HepG2 (cell line): ENCODE measurements around the gene RAG2. TPM values are rescaled to one million over a fixed set of nuclear protein-coding genes. Genes with fewer than 3 reads are reported as not detected.

Experiments used
- ATAC-seq: fragments of 200-7000 bp; cut with Tn5 transposase; 3 replicates; pipeline ENCODE4 v1.9.1; 2020; ENCODE audit warnings: mild to moderate bottlenecking, moderate library complexity
- BruUV-seq: library from RNA; stranded (reverse); fragments of 400-500 nt; replicated peaks from 2 replicates; lab custom pipeline; 2021; lab: Mats Ljungman, UMichigan
- CTCF ChIA-PET: fragments of 300-600 bp; formaldehyde crosslinking; extraction: SDS; loops from one replicate; lab custom pipeline; 2021; ENCODE audit warnings: low total read pairs, inconsistent platforms, low intra/inter-chr PET ratio; lab: Yijun Ruan, JAX
- POLR2A ChIA-PET: fragments of 350-600 bp; sonication (Branson Sonifier 250); formaldehyde crosslinking; loops from one replicate; lab custom pipeline; 2020; ENCODE audit warnings: antibody characterized with exemption, inconsistent platforms; lab: Yijun Ruan, JAX
- DNase-seq: peaks from one replicate; pipeline ENCODE4 v3.0.0-alpha.2; 2015; ENCODE audit warnings: low spot score
- FAIRE-seq: peaks from 3 replicates; lab custom pipeline; 2011; peaks lifted over from hg19 to GRCh38; lab: Jason Lieb, UNC
- H2AFZ ChIP-seq: one replicate; pipeline ENCODE4 v1.6.1; 2011; ENCODE audit warnings: low read length, inconsistent platforms
- H3K27ac ChIP-seq: fragments of 300-600 bp; 3 replicates; pipeline ENCODE4 v1.8.0; 2011; ENCODE audit warnings: mixed run types, mild to moderate bottlenecking, mixed read lengths, low read length, inconsistent platforms; ENCODE audit not compliant: insufficient read depth; ENCODE audit errors: extremely low read length
- H3K27me3 ChIP-seq, 2 experiments: fragments of 200-600 bp in 1 of 2; 2 replicates in 1 of 2; 3 replicates in 1 of 2; pipeline versions ENCODE4 v1.6.0 to v1.8.0; 2011; ENCODE audit warnings: low read length in 2 of 2, mild to moderate bottlenecking in 2 of 2, moderate library complexity in 2 of 2, inconsistent platforms in 1 of 2; ENCODE audit not compliant: insufficient read depth in 2 of 2, control insufficient read depth in 1 of 2
- H3K36me3 ChIP-seq, 2 experiments: fragments of 200-600 bp in 1 of 2; replicated peaks in 1 of 2; 2 replicates in 1 of 2; 3 replicates in 1 of 2; pipeline versions ENCODE4 v1.5.1 to v1.8.0; 2011; ENCODE audit warnings: low read length in 2 of 2, inconsistent platforms in 1 of 2; ENCODE audit not compliant: insufficient read depth in 2 of 2, control insufficient read depth in 1 of 2
- H3K4me1 ChIP-seq: 2 replicates; pipeline ENCODE4 v1.5.1; 2012; ENCODE audit warnings: low read length, inconsistent platforms; ENCODE audit not compliant: insufficient read depth
- H3K4me2 ChIP-seq: 2 replicates; pipeline ENCODE4 v1.6.0; 2011; ENCODE audit warnings: low read depth, low read length, inconsistent platforms
- H3K4me3 ChIP-seq, 3 experiments: fragments of 200-600 bp in 1 of 3; sonication (generic), shearing (Covaris generic) in 1 of 3; replicated peaks in 1 of 3; 2 replicates each; pipeline ENCODE4 v1.5.1; 2011 to 2016; ENCODE audit warnings: low read length in 3 of 3, inconsistent platforms in 2 of 3, low read depth in 2 of 3, mild to moderate bottlenecking in 2 of 3, control low read depth in 1 of 3, mixed read lengths in 1 of 3; ENCODE audit not compliant: insufficient read depth in 1 of 3
- H3K79me2 ChIP-seq: one replicate; pipeline ENCODE4 v1.6.1; 2011; ENCODE audit warnings: low read length, inconsistent platforms; ENCODE audit not compliant: insufficient read depth
- H3K9ac ChIP-seq: 2 replicates; pipeline ENCODE4 v1.6.0; 2011; ENCODE audit warnings: mild to moderate bottlenecking, low read depth, low read length, inconsistent platforms; ENCODE audit not compliant: insufficient read depth
- H3K9me3 ChIP-seq: 2 replicates; pipeline ENCODE4 v1.5.1; 2012; ENCODE audit warnings: mild to moderate bottlenecking, low read length
- H4K20me1 ChIP-seq: 2 replicates; pipeline ENCODE4 v1.6.0; 2011; ENCODE audit warnings: inconsistent platforms, mild to moderate bottlenecking, low read length, moderate library complexity; ENCODE audit not compliant: insufficient read depth
- ESRRA ChIP-seq: sonication (generic); formaldehyde crosslinking; IDR thresholded peaks from 2 replicates; pipeline ENCODE4 v1.5.1; 2020; ENCODE audit warnings: mild to moderate bottlenecking, low read depth, missing genetic modification reagents
- FOXK2 ChIP-seq: fragments of 450-650 bp; IDR thresholded peaks from 2 replicates; pipeline ENCODE4 v1.6.1; 2016
- KDM2A ChIP-seq: sonication (generic); formaldehyde crosslinking; IDR thresholded peaks from 2 replicates; pipeline ENCODE4 v1.4.0; 2020; ENCODE audit warnings: low read depth, missing genetic modification reagents, borderline replicate concordance
- MATR3 ChIP-seq: sonication (generic); formaldehyde crosslinking; IDR thresholded peaks from 2 replicates; pipeline ENCODE4 v1.4.0; 2020; ENCODE audit warnings: missing genetic modification reagents
- MLLT10 ChIP-seq: sonication (generic); formaldehyde crosslinking; IDR thresholded peaks from 2 replicates; pipeline ENCODE4 v1.4.0; 2020; ENCODE audit warnings: missing genetic modification reagents
- MLXIP ChIP-seq: sonication (generic); formaldehyde crosslinking; IDR thresholded peaks from 2 replicates; pipeline ENCODE4 v1.9.0; 2021; ENCODE audit warnings: missing genetic modification reagents, borderline replicate concordance
- MXD1 ChIP-seq: sonication (generic); formaldehyde crosslinking; IDR thresholded peaks from 2 replicates; pipeline ENCODE4 v1.4.0; 2020; ENCODE audit warnings: mild to moderate bottlenecking, missing genetic modification reagents
- NFE2L2 ChIP-seq: fragments of 150-350 bp; IDR thresholded peaks from 2 replicates; pipeline ENCODE4 v1.6.1; 2014; ENCODE audit warnings: low read length
- NR2F6 ChIP-seq, 2 experiments: IDR thresholded peaks; 2 replicates each; pipeline ENCODE4 v1.6.1; 2016; ENCODE audit warnings: antibody characterized with exemption in 1 of 2, mild to moderate bottlenecking in 1 of 2
- POLR2AphosphoS2 ChIP-seq: IDR thresholded peaks from 2 replicates; pipeline ENCODE4 v1.6.1; 2011; ENCODE audit warnings: low read depth, low read length, improper control_type of control experiment
- SMARCE1 ChIP-seq: fragments of 450-650 bp; IDR thresholded peaks from 2 replicates; pipeline ENCODE4 v1.6.1; 2017; ENCODE audit warnings: borderline replicate concordance
- TEAD2 ChIP-seq: sonication (generic); formaldehyde crosslinking; IDR thresholded peaks from 2 replicates; pipeline ENCODE4 v1.9.0; 2021; ENCODE audit warnings: missing genetic modification reagents
- YY1 ChIP-seq: IDR thresholded peaks from 2 replicates; pipeline ENCODE4 v1.6.1; 2011; ENCODE audit warnings: low read length, low read depth, moderate library complexity, mild to moderate bottlenecking; ENCODE audit not compliant: insufficient read depth, insufficient replicate concordance
- ZBTB4 ChIP-seq: sonication (generic); formaldehyde crosslinking; IDR thresholded peaks from 2 replicates; pipeline ENCODE4 v1.4.0; 2020; ENCODE audit warnings: missing genetic modification reagents, mild to moderate bottlenecking, borderline replicate concordance
- ZFY ChIP-seq: sonication (generic); formaldehyde crosslinking; IDR thresholded peaks from 2 replicates; pipeline ENCODE4 v1.4.0; 2020; ENCODE audit warnings: missing genetic modification reagents
- ZNF33B ChIP-seq: sonication (generic); formaldehyde crosslinking; IDR thresholded peaks from 2 replicates; pipeline ENCODE4 v1.5.1; 2020; ENCODE audit warnings: mild to moderate bottlenecking, missing genetic modification reagents
- ZNF557 ChIP-seq: sonication (generic); formaldehyde crosslinking; IDR thresholded peaks from 2 replicates; pipeline ENCODE4 v1.4.0; 2020; ENCODE audit warnings: missing genetic modification reagents
- ZNF639 ChIP-seq: conservative IDR thresholded peaks from 2 replicates; pipeline ENCODE4 v1.6.1; 2018; ENCODE audit warnings: missing genetic modification reagents
- WGBS: methylation state at CpG from one replicate; pipeline ENCODE4 v1.1.6; 2017; ENCODE audit warnings: low lambda C conversion rate; 5-methylcytosine and 5-hydroxymethylcytosine counted together
- in situ Hi-C: cut with HindIII; loops from 2 replicates; pipeline ENCODE4 v1.10.0; 2017; ENCODE audit warnings: low pct_unique_long_range_greater_than_20kb; ENCODE audit not compliant: extremely low pct_ligation_motif_present
- intact Hi-C: fragments of 100-400 bp; cut with micrococcal nuclease; formaldehyde crosslinking; loops from one replicate; pipeline ENCODE4 v1.10.0; 2022; ENCODE audit not compliant: unreplicated experiment
- polyA plus RNA-seq, 8 experiments: library from polyadenylated mRNA; depleted of rRNA in 3 of 8; stranded (reverse) in 7 of 8; unstranded in 1 of 8; fragments of >200 nt; fragmentation: Illumina TruSeq in 4 of 8; extraction: Trizol in 4 of 8; gene quantifications; 2 replicates each; pipeline versions ENCODE4 v1.2.1 to v1.2.3, GENCODE V29; 2011 to 2016; ENCODE audit warnings: low read depth in 4 of 8, missing spikeins in 1 of 8, mixed read lengths in 1 of 8; ENCODE audit not compliant: insufficient read depth in 1 of 8
- total RNA-seq, 5 experiments: library from RNA; depleted of rRNA; stranded (reverse); fragments of >200 nt; fragmentation: Illumina TruSeq; extraction: Trizol; gene quantifications; 2 replicates each; pipeline ENCODE4 v1.2.3, GENCODE V29; 2016; ENCODE audit warnings: low read depth in 1 of 5

RAG2 gene
- total and polyA plus RNA-seq, 2 of the 13 experiments (the other 11 are each of a cell fraction or from before 2014, with no cell fraction given): not detected

- Histone ChIP-seq H3K27me3 (no peaks in the 10 kb centered on the region; a peak in 1 of 5 replicates), H3K9ac (no peak overlapping the region), H3K27ac (no peak overlapping the region), H3K4me2 (no peak overlapping the region), H3K36me3 (no peaks in the 10 kb centered on the region), H3K4me3 (no peak overlapping the region), H2AFZ (no peak overlapping the region), H3K4me1 (no peaks in the 10 kb centered on the region), H3K9me3 (no peaks in the 10 kb centered on the region), H3K79me2 (no peaks in the 10 kb centered on the region), H4K20me1 (no peaks in the 10 kb centered on the region)
- DNase-seq (no peak), FAIRE-seq (no peak), ATAC-seq (no peak)
- 71% methylated on average over 6 of the region's 6 CpGs for WGBS
- no TSS peak for BruUV-seq
- ChIA-PET POLR2A (no interaction called here), CTCF (no interaction called here)
- intact Hi-C loops: no loop called here
- in situ Hi-C loops: no loop called here
- TF ChIP-seq ZNF33B (CRISPR knock-in tag): no peak
- no peak for TF ChIP-seq YY1
- no peak for TF ChIP-seq NR2F6 (IDR thresholded peaks at IDR 0.05)
- no peak for TF ChIP-seq NR2F6 (CRISPR knock-in tag; IDR thresholded peaks at IDR 0.05)
- no peak for TF ChIP-seq ZFY (CRISPR knock-in tag)
- no peak for TF ChIP-seq MXD1 (CRISPR knock-in tag)
- TF ChIP-seq MATR3: no peak
- no peak for TF ChIP-seq ZNF557 (CRISPR knock-in tag)
- TF ChIP-seq MLLT10 (CRISPR knock-in tag): no peak
- TF ChIP-seq MLXIP (CRISPR knock-in tag): no peak
- no peak for TF ChIP-seq ZBTB4 (CRISPR knock-in tag)
- no peak for TF ChIP-seq FOXK2
- TF ChIP-seq ZNF639 (CRISPR knock-in tag): no peak
- TF ChIP-seq POLR2AphosphoS2: no peak
- no peak for TF ChIP-seq KDM2A (CRISPR knock-in tag)
- TF ChIP-seq SMARCE1: no peak
- TF ChIP-seq NFE2L2: no peak
- TF ChIP-seq TEAD2 (CRISPR knock-in tag): no peak
- no peak for TF ChIP-seq ESRRA (CRISPR knock-in tag)
Measured at GRCh38 chr11:36617543-36618362, 19.7 kb upstream of the RAG2 start.
